ENCODE results near the gene ABR.
"Not testable (repeated sequence)": the region's sequence is repeated elsewhere in the genome, so short reads cannot be mapped to it uniquely, and the experiment has no call there.

ABR gene

GRCh38 chr17:1145311-1145986 lies 34.3 kb downstream of the ABR start:
- DNase-seq: no peak

- peak; percentile 79 for DNase-seq
These were observed 35.6 kb downstream of the ABR start for GRCh38 chr17:1144162-1144561.

GRCh38 chr17:1143573-1143972 lies 36.2 kb downstream of the ABR start:
- no peak for DNase-seq

GRCh38 chr17:1142561-1142971 lies 37.2 kb downstream of the ABR start:
- DNase-seq: no peak

- DNase-seq: peak; percentile 56
These were observed 42.3 kb downstream of the ABR start for GRCh38 chr17:1137465-1137894.

- DNase-seq: no peak
These were observed 43.0 kb downstream of the ABR start for GRCh38 chr17:1136748-1137147.

GRCh38 chr17:1134634-1135324 lies 45.0 kb downstream of the ABR start:
- DNase-seq: no peak

DNA sequence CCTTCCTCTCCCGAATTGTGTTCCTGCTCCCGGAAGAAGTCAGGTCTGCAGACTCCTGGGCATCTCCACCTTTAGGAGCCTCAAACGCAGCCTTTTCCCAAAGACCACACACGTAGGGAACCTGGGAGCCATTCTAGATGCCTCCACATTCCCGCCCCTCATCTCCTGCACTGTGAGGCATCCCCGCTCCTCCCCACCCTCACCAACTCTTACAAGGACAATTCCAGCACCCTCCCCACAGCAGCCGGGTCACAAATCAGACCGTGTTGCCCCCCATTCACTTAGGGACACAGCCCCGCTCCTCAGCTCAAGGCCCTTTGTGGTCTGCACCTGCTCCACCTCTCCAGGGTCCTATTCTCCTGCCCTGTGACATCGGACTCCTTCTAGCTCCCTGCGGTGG lies 49.6 kb downstream of the ABR start:
- DNase-seq: no peak

DNA sequence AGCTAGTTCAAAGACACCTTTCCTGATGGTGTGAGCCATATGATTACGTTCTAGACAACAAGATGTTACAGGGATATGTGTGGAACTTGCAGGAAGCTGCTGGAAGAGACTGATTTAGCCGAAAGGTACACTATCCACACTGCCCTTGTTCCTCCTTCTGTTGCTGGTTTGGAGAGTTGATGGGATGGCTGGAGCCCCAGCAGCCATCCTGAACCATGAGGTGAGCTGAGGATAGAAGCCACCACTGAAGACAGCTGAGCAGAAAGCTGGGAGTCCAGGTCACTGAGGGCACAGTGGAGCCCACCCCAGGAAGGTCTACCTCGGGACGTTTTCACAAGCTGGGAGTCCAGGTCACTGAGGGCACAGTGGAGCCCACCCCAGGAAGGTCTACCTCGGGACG lies 51.3 kb downstream of the ABR start:
- not testable (repeated sequence) for DNase-seq

DNA sequence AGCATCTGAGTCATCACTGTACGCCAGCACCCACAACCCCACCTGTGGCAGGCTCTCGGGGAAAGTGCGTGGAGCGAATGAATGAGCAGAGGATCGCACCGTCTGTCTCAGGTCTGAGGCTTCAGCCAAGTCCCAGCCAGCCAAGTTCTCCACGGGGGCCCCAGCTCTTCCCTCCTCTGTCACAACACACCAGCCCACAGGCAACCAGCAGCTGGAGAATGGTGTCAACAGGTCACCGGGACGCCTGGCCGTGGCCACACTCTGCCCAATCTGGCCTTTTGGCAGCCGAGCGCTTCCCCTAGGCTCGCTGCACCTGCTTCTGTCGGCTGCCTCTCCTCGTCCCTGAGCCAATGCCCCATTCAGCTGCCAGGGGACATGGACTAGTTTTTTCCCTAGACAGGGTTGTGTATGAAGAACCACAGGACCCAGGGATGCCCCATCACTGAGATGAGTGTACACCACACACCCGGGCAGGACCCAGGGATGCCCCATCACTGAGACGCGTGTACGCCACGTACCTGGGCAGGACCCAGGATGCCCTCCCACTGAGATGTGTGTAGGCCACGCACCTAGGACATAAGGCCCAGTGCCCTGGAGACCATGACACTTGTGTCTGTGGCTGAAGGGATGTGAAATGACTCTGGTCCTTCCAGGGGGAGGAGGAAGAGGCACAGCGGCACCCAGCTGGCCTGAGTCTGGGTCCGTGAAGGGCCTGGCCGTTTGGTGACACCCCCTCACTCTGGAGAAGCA lies 52.8 kb downstream of the ABR start:
- no peak for DNase-seq

- no peak for DNase-seq
These were observed 53.5 kb downstream of the ABR start for GRCh38 chr17:1126250-1126797.

- no peak for DNase-seq
These were observed 54.0 kb downstream of the ABR start for GRCh38 chr17:1125788-1126145.

DNA sequence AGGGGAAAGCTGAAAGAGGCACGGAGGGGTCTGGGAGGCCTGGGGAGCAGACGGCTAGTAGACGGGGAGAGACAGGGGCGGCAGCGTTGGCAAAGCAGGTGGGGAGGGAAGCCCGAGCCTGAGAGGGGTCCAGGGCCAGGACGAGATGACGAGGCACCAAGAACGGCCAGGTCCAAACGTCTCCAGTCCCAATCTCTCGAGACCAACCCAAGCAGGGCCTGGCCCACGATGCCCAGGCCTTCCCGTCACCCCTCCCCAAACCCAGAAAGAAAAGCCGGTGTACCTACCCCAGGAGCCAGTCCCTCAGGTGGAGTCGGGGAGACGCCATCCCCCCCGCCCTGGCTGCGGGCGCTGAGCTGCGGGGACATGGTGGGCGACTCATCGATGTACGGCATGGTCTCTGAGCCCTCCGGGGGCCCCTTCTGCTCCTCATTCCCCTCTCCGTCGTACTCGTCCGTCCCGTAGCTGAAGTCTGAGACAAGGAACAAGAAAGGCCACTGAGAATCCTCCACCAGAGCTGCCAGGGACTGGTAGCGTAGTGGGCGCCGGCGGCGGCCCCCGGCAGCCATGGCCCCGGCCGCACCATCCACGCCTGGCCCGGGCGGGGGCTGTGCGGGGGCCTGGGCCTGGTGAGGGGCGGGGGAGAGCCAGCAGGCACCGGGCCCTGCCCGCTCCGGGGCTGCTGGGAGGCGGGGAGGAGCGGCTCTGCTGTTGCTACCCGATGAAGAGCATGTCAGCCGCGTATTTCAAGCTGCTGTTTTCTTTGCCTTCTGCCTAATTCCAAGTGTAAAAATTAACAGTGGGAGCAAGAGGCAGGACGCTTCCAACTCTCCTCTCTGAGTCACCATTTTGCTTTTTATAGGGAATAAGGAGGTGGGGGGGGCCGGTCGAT lies 54.6 kb downstream of the ABR start:
- DNase-seq: no peak

- no peak for DNase-seq
These were observed 55.7 kb downstream of the ABR start for GRCh38 chr17:1123921-1124715.

DNA sequence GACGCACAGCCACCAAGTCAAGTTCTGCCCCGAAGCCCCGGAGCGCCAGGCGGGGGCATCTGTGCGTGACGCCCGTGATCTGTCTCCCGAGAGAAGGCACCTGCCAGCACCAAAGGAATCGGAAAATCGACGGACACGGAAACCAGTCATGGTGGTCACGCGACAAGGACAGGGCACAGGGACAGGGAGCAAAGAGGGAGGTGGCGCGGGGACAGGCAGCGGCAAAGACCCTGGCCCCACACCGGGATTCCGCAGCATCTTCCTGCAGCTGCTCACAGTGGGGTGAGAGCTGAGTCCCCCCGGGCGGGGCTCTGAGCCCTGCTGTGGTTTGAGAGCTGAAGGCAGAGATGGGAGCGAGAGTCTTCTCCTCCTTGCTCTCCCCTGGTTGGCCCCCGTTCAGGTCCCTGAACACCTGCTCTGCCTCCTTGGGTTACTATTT lies 56.4 kb downstream of the ABR start:
- no peak for DNase-seq

DNA sequence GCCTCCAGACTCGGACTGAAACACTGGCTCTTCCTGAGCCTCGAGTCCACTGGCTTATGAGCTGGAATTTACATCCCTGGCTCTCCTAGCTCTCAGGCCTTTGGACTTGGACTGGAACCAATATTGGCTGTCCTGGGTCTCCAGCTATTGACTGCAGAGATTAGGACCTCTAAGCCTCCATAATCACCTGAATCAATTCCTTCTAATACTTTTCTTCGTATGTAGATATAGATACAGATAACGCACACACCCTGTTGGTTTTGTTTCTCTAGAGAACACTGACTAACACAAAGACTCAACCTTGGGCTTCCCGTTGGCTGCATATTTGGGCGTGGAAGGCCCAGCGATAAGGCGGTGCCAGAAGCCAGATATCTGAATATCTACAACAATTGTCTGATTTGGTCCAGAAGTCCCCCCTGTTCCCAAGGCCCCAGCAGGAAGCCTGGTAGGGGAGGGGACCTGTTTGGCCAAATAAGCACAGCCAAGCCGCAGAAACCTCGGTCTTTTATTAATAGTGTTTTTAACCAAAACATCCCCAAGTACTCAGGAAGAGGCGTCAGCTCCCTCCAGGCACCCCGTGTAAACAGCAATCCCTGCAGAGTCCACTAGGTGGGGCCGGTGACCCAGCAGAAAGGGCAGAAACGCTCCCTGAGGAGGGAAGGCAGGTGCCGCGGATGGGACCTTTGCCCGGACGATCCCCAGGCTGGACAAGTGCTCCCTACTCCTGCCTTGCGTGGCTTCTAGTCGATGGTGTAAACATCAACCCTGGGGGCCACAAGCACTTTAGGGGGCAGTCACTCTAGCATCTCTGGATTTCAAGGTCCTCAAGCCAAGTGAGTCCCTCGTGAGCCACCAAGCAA lies 57.0 kb downstream of the ABR start:
- peak; percentile 78 for DNase-seq

- not testable (repeated sequence) for DNase-seq
These were observed 58.4 kb downstream of the ABR start for GRCh38 chr17:1121442-1121817.

DNA sequence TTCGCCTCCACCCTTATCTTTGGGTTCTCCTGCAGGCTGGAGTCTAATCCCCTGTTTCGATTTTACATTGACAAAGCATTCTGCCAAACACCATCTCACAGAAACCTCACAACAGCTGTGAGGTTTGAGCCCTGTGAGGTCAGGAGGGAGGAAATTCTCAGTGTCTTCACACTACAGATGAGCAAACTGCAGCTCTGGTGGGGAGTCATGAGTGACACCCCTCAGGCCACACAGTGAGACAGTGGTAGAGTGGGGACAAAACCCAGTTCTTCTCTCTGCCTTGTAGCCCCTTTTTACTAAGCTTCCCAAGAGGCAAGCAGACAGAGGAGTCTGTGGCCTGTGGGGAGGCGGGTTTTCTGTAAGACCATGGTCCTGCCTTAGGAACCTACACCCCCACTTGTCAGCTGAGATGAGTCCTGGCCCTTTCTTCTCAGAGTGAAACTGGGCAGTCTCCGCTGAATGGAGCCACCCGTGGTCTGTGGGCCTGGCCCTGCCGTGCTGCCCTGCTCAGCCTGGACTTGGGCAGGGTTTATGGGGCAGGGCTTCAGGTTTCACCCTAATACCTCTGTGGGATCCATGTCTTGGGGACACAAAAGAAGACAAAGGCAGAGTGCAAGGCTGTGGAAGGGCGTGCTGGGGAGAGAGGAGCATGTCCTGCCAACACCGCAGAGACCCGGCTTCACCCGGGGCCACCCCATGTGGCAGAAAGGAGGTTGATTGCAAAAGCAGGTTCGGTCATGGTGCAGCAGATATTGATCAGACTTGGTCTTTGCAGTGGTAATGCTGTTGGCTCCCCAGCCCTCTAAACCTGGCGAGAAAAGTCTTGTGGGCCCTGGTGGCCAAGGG lies 59.0 kb downstream of the ABR start:
- DNase-seq: peak; percentile 35

DNA sequence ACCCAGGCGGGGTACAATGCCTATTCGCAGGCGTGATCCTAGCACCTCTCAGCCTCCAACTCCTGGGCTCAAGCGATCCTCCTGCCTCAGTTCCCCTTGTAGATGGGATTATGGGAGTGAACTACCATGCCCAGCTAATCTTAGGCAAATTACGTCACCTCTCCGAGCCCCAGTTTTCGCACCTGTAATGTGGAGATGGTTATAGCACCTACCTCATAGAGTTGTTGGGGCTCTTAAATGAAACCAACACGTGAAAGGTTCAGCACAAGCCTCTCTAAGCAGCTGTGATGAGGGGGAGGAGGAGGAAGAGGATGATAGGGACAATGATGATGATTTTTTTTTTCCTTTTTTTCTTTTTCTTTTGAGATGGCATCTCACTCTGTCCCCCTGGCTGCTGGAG lies 59.9 kb downstream of the ABR start:
- DNase-seq: no peak

- DNase-seq: no peak
These were observed 63.2 kb downstream of the ABR start for GRCh38 chr17:1116602-1117001.

All from hematopoietic multipotent progenitor cell treated with erythropoietin and hydrocortisone succinate and interleukin-3 and kit ligand, for 6 days (in vitro differentiated cells).